ENCODE data around the gene CHID1. TPM values are rescaled to one million over a fixed set of nuclear protein-coding genes. Genes with fewer than 3 reads are reported as not detected.

CHID1 gene
- total and polyA plus RNA-seq, 2 experiments from 2014 or later: 54.1 to 67.3 TPM

GRCh38 chr11:882596-882995 lies 28.0 kb downstream of the CHID1 start:
- H3K9me2 ChIP-seq (ENCODE audit: insufficient read depth): no peaks in the 10 kb centered on the region
- no peak overlapping the region for H3K4me2 ChIP-seq
- ATAC-seq (no peak), DNase-seq (ENCODE audit: low spot score) (no peak)
- H2AFZ ChIP-seq: no peak overlapping the region
- Mint-ChIP-seq H3K36me3 (ENCODE audit: low read depth) (peaks cover 44% of the 10 kb centered on the region), H3K4me3 (no peak overlapping the region; the same call in 2 of the 3 replicates), H3K27me3 (ENCODE audit: insufficient read depth, low read depth, poor library complexity) (peaks cover 22% of the 10 kb centered on the region), H3K9me3 (peaks cover 3% of the 10 kb centered on the region; the same call in 2 of the 3 replicates), H3K4me1 (peaks cover 2% of the 10 kb centered on the region; the same call in 2 of the 3 replicates), H3K27ac (no peak overlapping the region)
- H3K27ac ChIP-seq (ENCODE audit: low read depth): no peak overlapping the region
- TF ChIP-seq ZNF462 (CRISPR knock-in tag; IDR thresholded peaks at IDR 0.05) (no peak), JUNB (IDR thresholded peaks at IDR 0.05; ENCODE audit: unreplicated experiment) (no peak), STAT1 (IDR thresholded peaks at IDR 0.05; ENCODE audit: unreplicated experiment) (no peak)
- peaks cover 4% of the 10 kb centered on the region; the same call in 1 of the 2 replicates for H3K36me3 ChIP-seq (ENCODE audit: insufficient read depth)
- H3K4me3 ChIP-seq: no peak overlapping the region
- H4K20me1 ChIP-seq (replicated peaks; ENCODE audit: insufficient read depth): peaks cover 9% of the 10 kb centered on the region
- no peaks in the 10 kb centered on the region for H3K79me2 ChIP-seq (replicated peaks; ENCODE audit: insufficient read depth)
- H3K4me1 ChIP-seq (ENCODE audit: insufficient read depth): no peaks in the 10 kb centered on the region
- 0 out of 2 replicates have a peak, but pooled peaks cover 5% of the 10 kb centered on the region for H3F3A ChIP-seq (replicated peaks; ENCODE audit: low read depth)
- H3K27me3 ChIP-seq (ENCODE audit: insufficient read depth): no peaks in the 10 kb centered on the region

GRCh38 chr11:880447-880846 lies 30.2 kb downstream of the CHID1 start:
- no peak for DNase-seq (ENCODE audit: low spot score)
- Mint-ChIP-seq H3K27ac (no peak overlapping the region), H3K4me3 (no peak overlapping the region), H3K9me3 (no peaks in the 10 kb centered on the region; the same call in 2 of the 3 replicates), H3K27me3 (ENCODE audit: insufficient read depth, low read depth, poor library complexity) (peaks cover 22% of the 10 kb centered on the region), H3K4me1 (peaks cover 2% of the 10 kb centered on the region; the same call in 2 of the 3 replicates), H3K36me3 (ENCODE audit: low read depth) (peaks cover 38% of the 10 kb centered on the region)
- peaks cover 13% of the 10 kb centered on the region for H4K20me1 ChIP-seq (replicated peaks; ENCODE audit: insufficient read depth)
- peaks cover 12% of the 10 kb centered on the region; the same call in 1 of the 2 replicates for H3F3A ChIP-seq (replicated peaks; ENCODE audit: low read depth)
- no peaks in the 10 kb centered on the region for H3K9me2 ChIP-seq (ENCODE audit: insufficient read depth)
- H3K4me3 ChIP-seq: no peak overlapping the region
- H3K27ac ChIP-seq (ENCODE audit: low read depth): no peak overlapping the region
- no peaks in the 10 kb centered on the region for H3K4me1 ChIP-seq (ENCODE audit: insufficient read depth)
- H3K4me2 ChIP-seq: no peak overlapping the region
- H2AFZ ChIP-seq: no peak overlapping the region
- H3K36me3 ChIP-seq (ENCODE audit: insufficient read depth): peaks cover 4% of the 10 kb centered on the region; the same call in 1 of the 2 replicates
- ATAC-seq: peak; percentile 36
- TF ChIP-seq REST (IDR thresholded peaks at IDR 0.05; ENCODE audit: unreplicated experiment) (no peak), CTCF (conservative IDR thresholded peaks at IDR 0.05; ENCODE audit: low read depth in 2 of 2) (peak; percentile 17 to 43; a peak in 3 of 4 replicates), EZH2 (IDR thresholded peaks at IDR 0.05; ENCODE audit: low read depth, unreplicated experiment) (no peak), ZNF114 (CRISPR knock-in tag; IDR thresholded peaks at IDR 0.05) (no peak)
- no peaks in the 10 kb centered on the region for H3K79me2 ChIP-seq (replicated peaks; ENCODE audit: insufficient read depth)
- H3K27me3 ChIP-seq (ENCODE audit: insufficient read depth): no peaks in the 10 kb centered on the region

All from GM23338 (cell line).